ENCODE results near the gene KCNAB1. TPM values are rescaled to one million over a fixed set of nuclear protein-coding genes. Genes with fewer than 3 reads are reported as not detected.

Gene KCNAB1
- polyA plus RNA-seq, 1 donor from 2014 or later = 0.26 TPM

DNA sequence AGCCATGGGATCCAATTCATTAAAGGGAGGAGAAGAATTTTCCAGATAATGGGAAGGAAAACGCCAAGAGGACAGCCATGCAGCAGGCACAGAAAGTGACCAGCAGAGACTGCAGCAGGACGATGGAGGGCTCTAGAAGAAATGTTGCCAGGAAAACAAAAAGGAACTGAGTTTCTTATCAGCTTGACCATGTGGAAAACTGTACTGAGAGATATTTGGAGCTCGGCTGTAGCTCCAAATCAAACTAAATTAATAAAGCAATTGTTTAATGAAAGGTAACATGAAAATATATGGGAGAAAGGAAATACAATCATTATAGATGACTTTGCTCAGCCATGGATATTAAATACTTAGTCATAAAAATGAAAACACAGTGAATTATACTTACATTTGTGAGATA lies 370.8 kb downstream of the KCNAB1 start:
- Mint-ChIP-seq H3K27ac (no peak overlapping the region), H3K9me3 (peaks cover 0 to under 1% (median 0%) of the 10 kb centered on the region in 3 donors), H3K4me1 (no peaks in the 10 kb centered on the region), H3K36me3 (peaks cover 2% of the 10 kb centered on the region), H3K27me3 (peaks cover 8% of the 10 kb centered on the region), H3K4me3 (no peak overlapping the region)

DNA sequence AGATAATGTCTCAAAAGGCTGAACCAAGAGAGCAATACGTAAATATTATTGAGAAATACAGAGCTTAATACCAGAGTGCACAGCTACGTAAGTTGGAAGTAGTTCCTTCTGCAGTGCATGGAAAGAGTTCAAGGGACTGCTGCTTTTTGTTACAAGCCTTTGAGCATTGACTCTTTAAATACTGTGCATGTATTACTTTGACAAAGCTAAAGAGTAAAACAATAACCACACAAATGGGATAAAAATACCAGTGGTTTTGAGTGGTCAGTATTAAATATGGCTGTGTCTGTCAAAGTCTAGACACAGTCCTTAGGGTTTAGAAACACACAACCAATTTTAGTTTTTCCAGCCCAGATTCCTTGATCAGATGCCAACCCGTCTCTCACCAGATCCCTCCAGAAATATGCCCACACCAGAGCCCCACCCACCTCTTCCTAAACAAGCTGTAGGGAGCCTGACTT lies 372.5 kb downstream of the KCNAB1 start:
- Mint-ChIP-seq H3K36me3 (peaks cover 1% of the 10 kb centered on the region), H3K27me3 (peaks cover 8% of the 10 kb centered on the region), H3K27ac (no peak overlapping the region), H3K4me1 (no peaks in the 10 kb centered on the region), H3K4me3 (no peak overlapping the region), H3K9me3 (peaks cover 0 to 9% (median 3%) of the 10 kb centered on the region in 3 donors)

DNA sequence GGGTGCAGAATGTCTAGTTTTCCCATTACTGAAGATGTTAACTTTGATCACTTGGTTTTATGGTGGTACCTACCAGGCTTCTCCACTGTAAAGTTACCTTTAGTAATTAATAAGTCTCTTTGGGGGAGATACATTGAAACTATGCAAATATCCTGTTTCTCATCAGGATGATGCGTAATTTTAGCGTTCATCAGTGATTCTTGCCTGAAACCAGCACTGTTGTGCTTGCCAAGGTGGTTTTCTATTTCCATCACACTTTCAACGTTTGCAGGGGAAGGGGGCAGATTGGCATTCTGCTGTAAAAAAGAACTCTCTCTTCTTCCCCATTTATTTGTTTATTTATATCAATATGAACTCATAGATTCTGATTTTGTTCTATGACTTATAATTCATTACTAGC lies 373.5 kb downstream of the KCNAB1 start:
- Mint-ChIP-seq H3K36me3 (peaks cover 5% of the 10 kb centered on the region), H3K27ac (no peak overlapping the region), H3K27me3 (peaks cover 8% of the 10 kb centered on the region), H3K9me3 (peaks cover 0 to 17% (median 3%) of the 10 kb centered on the region in 3 donors), H3K4me3 (no peak overlapping the region), H3K4me1 (no peaks in the 10 kb centered on the region)

DNA sequence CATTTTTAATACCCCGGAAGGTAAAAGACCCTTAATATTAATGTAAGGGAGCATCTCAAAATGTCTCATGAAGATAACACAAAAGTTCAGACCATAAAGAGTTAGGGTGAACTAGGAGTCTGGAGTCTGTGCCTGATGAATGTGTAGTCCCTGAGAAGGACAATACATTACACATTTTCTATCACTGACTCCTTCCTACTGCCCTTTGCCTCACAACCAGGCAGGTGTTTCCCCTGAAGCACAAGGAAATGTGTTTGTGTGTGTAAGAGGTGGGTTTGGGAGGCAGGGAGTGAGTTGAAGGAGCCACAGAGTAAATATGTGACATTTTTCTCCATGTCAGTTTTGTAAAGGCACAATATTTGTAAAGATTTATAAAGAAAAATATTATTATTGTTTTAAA lies 375.4 kb downstream of the KCNAB1 start:
- Mint-ChIP-seq H3K4me1 (no peaks in the 10 kb centered on the region), H3K36me3 (peaks cover 5% of the 10 kb centered on the region), H3K27me3 (peaks cover 8% of the 10 kb centered on the region)

DNA sequence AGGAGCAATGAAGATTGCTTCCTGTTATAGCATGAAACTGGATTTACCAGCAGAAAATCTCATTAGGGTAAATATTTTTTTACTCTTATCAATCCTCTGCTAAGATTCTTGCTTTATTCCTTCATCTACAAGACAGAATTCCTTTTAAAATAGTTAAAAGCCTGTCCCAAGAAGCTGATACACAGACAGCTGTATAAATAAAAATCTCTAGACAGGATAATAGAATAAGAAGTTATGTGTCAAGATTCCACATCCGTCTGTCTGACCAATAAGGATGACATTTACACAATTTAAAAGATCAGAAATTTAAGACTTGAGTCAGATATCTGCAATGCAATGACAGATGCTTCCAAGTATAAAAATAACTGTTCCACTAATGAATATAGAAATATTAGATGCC lies 376.9 kb downstream of the KCNAB1 start:
- H3K36me3 Mint-ChIP-seq = peaks cover 5% of the 10 kb centered on the region
- H3K27ac Mint-ChIP-seq = no peak overlapping the region
- no peak overlapping the region for H3K4me3 Mint-ChIP-seq
- no peaks in the 10 kb centered on the region for H3K4me1 Mint-ChIP-seq
- peaks cover 6% of the 10 kb centered on the region for H3K27me3 Mint-ChIP-seq
- peaks cover 0 to 17% (median 3%) of the 10 kb centered on the region in 3 donors for H3K9me3 Mint-ChIP-seq

More for the DNA sequence above, 375.4 kb downstream of the KCNAB1 start:
- Mint-ChIP-seq H3K9me3 (peaks cover 0 to 17% (median 3%) of the 10 kb centered on the region in 3 donors), H3K27ac (no peak overlapping the region), H3K4me3 (no peak overlapping the region)

DNA sequence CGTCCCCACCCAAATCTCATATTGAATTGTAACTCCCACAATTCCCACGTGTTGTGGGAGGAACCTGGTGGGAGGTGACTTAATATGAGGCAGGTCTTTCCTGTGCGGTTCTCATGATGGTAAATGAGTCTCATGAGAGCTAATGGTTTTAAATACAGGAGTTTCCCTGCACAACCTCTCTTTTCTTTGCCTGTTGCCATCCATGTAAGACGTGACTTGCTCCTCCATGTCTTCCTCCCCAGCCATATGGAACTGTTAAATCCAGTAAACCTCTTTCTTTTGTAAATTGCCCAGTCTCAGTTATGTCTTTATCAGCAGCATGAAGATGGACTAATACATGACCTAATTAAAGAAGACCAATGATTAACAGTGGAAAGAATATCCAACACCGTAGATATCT lies 377.9 kb downstream of the KCNAB1 start:
- Mint-ChIP-seq H3K4me3 (no peak overlapping the region), H3K36me3 (peaks cover 5% of the 10 kb centered on the region), H3K27ac (no peak overlapping the region), H3K9me3 (peaks cover 0 to 17% (median 3%) of the 10 kb centered on the region in 3 donors), H3K27me3 (peaks cover 6% of the 10 kb centered on the region), H3K4me1 (no peaks in the 10 kb centered on the region)

DNA sequence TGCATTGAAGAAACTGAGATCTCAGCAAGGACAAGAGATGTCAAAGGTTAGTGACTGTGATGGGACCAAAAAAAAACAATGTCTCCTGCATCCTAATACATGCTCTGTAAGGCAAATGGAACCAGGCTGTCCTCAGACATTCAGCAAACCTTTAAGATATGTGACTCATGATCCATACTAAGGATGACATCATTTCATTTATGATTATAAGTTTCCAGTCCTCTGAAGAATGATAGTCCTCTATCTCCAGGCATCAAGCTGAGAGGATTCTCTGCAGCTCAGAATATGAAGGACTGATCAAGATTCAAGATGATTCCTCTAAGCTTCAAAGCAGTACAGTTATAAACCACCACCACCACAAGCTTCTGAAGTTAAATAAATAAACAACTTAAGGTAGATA lies 386.9 kb downstream of the KCNAB1 start:
- Mint-ChIP-seq H3K36me3 (no peaks in the 10 kb centered on the region), H3K4me1 (no peaks in the 10 kb centered on the region), H3K27me3 (peaks cover 7% of the 10 kb centered on the region), H3K4me3 (no peak overlapping the region), H3K27ac (no peak overlapping the region), H3K9me3 (peaks cover 0 to 3% (median 0%) of the 10 kb centered on the region in 3 donors)

DNA sequence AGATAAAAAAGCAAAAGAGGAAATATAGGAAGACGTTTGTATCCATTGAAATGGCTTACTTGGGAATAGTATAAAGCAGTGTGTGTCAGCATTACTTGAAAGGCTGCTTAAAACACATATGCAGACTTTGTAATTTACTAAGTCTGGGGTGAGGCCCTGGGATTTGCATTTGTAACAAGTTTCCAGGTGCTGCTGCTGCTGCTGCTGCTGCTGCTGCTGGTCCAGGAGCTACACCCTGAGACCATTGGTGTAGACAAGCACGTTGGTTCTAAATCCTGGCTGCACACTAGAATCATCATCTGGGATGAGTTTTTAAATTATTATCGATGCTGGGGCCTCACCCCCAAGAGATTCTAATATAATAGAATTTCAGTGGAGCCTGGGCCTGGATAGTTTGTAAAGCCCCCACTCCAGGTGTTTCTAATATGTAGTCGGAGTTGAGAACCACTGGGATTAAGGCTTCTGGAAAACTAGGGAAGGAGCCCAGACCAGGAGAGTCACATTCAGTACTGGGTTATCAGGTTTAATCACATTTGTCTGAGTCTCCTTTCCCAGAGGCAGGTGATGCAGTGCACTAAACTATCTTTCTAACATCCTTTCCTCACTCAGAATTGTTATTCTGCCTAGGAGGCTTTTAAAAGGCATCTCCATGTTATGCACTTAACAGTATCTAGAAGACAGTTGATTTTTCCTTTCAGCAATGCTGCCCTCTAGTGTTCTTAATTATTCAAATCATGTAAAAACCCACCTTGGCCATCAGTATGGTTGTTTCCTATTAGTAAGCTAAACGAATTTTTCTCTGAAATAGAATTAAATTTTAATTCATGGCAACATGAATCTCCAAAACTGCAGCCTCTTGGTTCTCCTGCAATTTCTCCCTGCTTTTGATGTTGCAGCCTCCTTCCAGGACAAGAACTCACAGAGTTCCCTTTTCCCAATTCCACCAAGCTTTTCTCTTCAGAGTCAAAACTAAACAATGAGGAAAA lies 389.1 kb downstream of the KCNAB1 start:
- Mint-ChIP-seq H3K27me3 (peaks cover 7% of the 10 kb centered on the region), H3K4me3 (no peak overlapping the region), H3K9me3 (no peaks in the 10 kb centered on the region), H3K36me3 (no peaks in the 10 kb centered on the region), H3K4me1 (no peaks in the 10 kb centered on the region), H3K27ac (peak overlapping the region in 1 of 3 donors; percentile 20)

DNA sequence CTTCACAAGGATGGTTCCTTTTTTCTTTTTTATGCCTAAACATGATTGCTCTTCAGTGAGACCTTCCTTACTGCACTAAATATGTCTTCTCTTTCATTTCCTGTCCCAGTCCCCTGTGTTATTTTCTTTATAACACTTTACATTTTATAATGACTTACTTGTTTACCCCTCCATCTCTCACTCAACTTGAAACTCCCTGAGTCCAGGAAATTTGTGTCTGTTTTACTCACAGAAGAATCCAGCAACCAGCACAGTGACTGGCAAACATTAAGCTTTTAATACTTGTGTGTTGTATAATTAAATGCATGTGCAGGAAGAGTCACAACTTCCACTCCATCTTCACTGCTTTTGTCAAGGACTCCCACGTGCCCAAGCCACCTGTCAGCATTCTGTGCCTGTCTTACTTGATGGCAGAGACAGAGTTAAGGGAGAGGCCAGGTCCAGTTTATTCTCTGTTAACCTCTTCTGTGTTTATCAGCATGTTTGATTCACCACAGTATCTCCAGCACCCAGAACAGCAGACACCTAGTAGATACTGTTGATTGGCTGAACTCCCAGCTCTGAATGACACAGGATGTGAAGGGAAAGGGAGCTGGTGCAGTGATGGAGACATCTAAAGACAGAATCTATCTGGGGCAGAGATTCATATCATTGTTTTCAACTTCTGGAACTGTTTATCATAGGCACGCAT lies 391.8 kb downstream of the KCNAB1 start:
- no peaks in the 10 kb centered on the region for H3K9me3 Mint-ChIP-seq
- H3K4me3 Mint-ChIP-seq = no peak overlapping the region
- H3K27ac Mint-ChIP-seq = peak overlapping the region in 1 of 3 donors; percentile 29
- H3K4me1 Mint-ChIP-seq = no peaks in the 10 kb centered on the region
- H3K27me3 Mint-ChIP-seq = peaks cover 7% of the 10 kb centered on the region
- no peaks in the 10 kb centered on the region for H3K36me3 Mint-ChIP-seq

GRCh38 chr3:156513619-156514018 lies 393.2 kb downstream of the KCNAB1 start:
- no peaks in the 10 kb centered on the region for H3K9me3 Mint-ChIP-seq
- H3K4me3 Mint-ChIP-seq = no peak overlapping the region
- peaks cover 7% of the 10 kb centered on the region for H3K27me3 Mint-ChIP-seq
- H3K36me3 Mint-ChIP-seq = no peaks in the 10 kb centered on the region
- H3K27ac Mint-ChIP-seq = no peak overlapping the region
- no peaks in the 10 kb centered on the region for H3K4me1 Mint-ChIP-seq

- no peaks in the 10 kb centered on the region for H3K9me3 Mint-ChIP-seq
- H3K27ac Mint-ChIP-seq = no peak overlapping the region
- no peak overlapping the region for H3K4me3 Mint-ChIP-seq
- no peaks in the 10 kb centered on the region for H3K36me3 Mint-ChIP-seq
- H3K4me1 Mint-ChIP-seq = no peaks in the 10 kb centered on the region
- peaks cover 12% of the 10 kb centered on the region for H3K27me3 Mint-ChIP-seq
Observed at GRCh38 chr3:156516284-156516683, 395.9 kb downstream of the KCNAB1 start.

- Mint-ChIP-seq H3K9me3 (no peaks in the 10 kb centered on the region), H3K4me1 (no peaks in the 10 kb centered on the region), H3K27ac (no peak overlapping the region), H3K36me3 (no peaks in the 10 kb centered on the region), H3K4me3 (no peak overlapping the region), H3K27me3 (peaks cover 9% of the 10 kb centered on the region)
Observed at GRCh38 chr3:156516961-156517360, 396.6 kb downstream of the KCNAB1 start.

DNA sequence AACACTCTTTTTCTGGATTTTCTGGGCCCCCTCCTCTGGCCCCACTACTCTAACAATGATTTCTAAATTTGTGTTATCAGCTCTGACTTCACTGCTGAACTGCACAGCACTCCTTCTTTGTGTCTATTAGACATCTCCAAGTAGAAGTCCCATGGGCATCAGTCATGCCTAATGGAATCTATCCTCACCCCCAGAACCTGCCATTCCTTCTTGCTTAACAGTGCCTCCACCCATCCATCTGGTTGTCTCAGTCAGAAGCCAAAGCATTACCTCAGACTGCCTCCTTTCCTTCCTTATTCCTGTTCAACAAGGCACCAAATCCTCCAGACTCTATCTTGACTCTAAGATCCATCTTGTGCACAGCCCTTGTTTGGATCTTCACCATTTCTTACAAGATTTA lies 398.3 kb downstream of the KCNAB1 start:
- no peaks in the 10 kb centered on the region for H3K36me3 Mint-ChIP-seq
- H3K4me1 Mint-ChIP-seq = no peaks in the 10 kb centered on the region
- H3K27me3 Mint-ChIP-seq = peaks cover 9% of the 10 kb centered on the region
- H3K9me3 Mint-ChIP-seq = no peaks in the 10 kb centered on the region
- H3K4me3 Mint-ChIP-seq = no peak overlapping the region
- H3K27ac Mint-ChIP-seq = no peak overlapping the region

DNA sequence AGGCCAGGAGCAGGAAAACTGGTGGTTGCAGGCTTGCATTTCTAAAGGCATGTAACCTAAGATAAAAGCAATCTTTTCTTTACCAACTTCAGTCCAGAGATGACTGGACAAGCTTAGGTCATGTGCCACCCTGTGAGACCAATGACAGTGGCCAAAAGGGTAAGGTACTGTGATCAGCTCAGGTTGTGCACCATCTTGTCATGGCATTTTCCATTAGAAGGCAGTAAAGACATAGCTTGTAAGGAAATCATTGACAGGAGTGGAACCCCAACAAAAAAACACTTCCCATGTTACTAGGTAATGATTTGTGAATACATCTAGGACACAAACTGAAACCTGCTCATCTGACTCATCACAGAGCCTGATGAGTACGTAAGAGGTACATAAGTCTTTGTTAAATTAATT lies 399.4 kb downstream of the KCNAB1 start:
- Mint-ChIP-seq H3K27me3 (peaks cover 8% of the 10 kb centered on the region), H3K27ac (no peak overlapping the region), H3K36me3 (no peaks in the 10 kb centered on the region)

GRCh38 chr3:156522673-156523072 lies 402.3 kb downstream of the KCNAB1 start:
- H3K27me3 Mint-ChIP-seq = peaks cover 6% of the 10 kb centered on the region
- peaks cover 0 to 9% (median 7%) of the 10 kb centered on the region in 3 donors for H3K4me1 Mint-ChIP-seq
- no peaks in the 10 kb centered on the region for H3K9me3 Mint-ChIP-seq
- H3K4me3 Mint-ChIP-seq = no peak overlapping the region
- no peaks in the 10 kb centered on the region for H3K36me3 Mint-ChIP-seq
- peak overlapping the region in 1 of 3 donors; percentile 6 for H3K27ac Mint-ChIP-seq

More for the DNA sequence above, 399.4 kb downstream of the KCNAB1 start:
- peaks cover 0 to 5% (median 4%) of the 10 kb centered on the region in 3 donors for H3K4me1 Mint-ChIP-seq
- no peaks in the 10 kb centered on the region for H3K9me3 Mint-ChIP-seq
- no peak overlapping the region for H3K4me3 Mint-ChIP-seq

All from IgD-negative memory B cell (primary cell).